Measurements from ENCODE around the gene ANKRD37.

DNA sequence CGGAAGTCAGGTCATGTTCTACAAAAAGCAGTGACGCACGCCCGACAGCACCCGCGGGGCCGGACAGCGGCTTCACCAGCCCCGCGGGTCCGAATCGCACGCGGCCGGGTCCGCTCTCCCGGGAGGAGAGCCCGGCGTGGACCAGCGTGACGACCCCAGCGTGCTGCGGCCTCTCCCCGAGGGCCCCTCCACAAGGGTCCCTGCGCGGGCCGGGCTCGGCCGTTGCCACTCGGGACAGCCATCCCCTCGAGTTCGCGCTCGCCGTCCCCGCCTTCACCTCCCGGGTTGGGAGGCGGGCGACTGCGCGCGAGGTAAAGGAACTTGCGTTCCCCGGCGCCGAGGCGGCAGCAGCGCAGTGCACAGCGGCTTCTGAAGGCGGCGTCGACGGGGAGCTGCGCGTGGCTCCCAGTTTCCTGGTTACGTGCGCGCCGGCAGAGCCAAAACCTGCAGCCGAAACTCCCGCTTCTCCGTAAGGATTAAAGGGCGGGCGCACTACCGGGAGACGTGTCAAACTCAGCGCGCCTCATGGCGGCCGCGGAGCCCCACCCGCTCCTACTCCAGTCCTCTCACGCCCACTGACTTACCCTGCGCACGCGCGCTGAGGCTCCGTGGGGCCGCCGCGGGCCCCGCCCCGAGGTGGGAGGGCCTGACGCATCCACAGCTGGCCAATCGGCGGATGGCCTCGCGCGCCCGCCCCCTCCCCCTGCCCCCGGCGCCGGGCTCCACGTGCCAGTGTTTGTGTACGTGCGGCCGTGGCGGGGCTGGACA is 501 bp upstream of the ANKRD37 start:
- TF ChIP-seq, protein P1, sequence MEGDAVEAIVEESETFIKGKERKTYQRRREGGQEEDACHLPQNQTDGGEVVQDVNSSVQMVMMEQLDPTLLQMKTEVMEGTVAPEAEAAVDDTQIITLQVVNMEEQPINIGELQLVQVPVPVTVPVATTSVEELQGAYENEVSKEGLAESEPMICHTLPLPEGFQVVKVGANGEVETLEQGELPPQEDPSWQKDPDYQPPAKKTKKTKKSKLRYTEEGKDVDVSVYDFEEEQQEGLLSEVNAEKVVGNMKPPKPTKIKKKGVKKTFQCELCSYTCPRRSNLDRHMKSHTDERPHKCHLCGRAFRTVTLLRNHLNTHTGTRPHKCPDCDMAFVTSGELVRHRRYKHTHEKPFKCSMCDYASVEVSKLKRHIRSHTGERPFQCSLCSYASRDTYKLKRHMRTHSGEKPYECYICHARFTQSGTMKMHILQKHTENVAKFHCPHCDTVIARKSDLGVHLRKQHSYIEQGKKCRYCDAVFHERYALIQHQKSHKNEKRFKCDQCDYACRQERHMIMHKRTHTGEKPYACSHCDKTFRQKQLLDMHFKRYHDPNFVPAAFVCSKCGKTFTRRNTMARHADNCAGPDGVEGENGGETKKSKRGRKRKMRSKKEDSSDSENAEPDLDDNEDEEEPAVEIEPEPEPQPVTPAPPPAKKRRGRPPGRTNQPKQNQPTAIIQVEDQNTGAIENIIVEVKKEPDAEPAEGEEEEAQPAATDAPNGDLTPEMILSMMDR (IDR thresholded peaks at IDR 0.05) = no peak
- TF ChIP-seq POLR2AphosphoS5 (IDR thresholded peaks at IDR 0.05; ENCODE audit: low read depth, low read length) (peak; percentile 61; the same call in 1 of the 2 replicates), SIN3A (IDR thresholded peaks at IDR 0.05; ENCODE audit: borderline replicate concordance, insufficient read depth, low read depth, low read length) (peak; percentile 89; the same call in 1 of the 2 replicates)
- TF ChIP-seq, protein P2, sequence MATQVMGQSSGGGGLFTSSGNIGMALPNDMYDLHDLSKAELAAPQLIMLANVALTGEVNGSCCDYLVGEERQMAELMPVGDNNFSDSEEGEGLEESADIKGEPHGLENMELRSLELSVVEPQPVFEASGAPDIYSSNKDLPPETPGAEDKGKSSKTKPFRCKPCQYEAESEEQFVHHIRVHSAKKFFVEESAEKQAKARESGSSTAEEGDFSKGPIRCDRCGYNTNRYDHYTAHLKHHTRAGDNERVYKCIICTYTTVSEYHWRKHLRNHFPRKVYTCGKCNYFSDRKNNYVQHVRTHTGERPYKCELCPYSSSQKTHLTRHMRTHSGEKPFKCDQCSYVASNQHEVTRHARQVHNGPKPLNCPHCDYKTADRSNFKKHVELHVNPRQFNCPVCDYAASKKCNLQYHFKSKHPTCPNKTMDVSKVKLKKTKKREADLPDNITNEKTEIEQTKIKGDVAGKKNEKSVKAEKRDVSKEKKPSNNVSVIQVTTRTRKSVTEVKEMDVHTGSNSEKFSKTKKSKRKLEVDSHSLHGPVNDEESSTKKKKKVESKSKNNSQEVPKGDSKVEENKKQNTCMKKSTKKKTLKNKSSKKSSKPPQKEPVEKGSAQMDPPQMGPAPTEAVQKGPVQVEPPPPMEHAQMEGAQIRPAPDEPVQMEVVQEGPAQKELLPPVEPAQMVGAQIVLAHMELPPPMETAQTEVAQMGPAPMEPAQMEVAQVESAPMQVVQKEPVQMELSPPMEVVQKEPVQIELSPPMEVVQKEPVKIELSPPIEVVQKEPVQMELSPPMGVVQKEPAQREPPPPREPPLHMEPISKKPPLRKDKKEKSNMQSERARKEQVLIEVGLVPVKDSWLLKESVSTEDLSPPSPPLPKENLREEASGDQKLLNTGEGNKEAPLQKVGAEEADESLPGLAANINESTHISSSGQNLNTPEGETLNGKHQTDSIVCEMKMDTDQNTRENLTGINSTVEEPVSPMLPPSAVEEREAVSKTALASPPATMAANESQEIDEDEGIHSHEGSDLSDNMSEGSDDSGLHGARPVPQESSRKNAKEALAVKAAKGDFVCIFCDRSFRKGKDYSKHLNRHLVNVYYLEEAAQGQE (IDR thresholded peaks at IDR 0.05; ENCODE audit: insufficient read depth in 1 of 2, low read depth in 2 of 2, low read length in 1 of 2) = peak; percentile 53 to 58; a peak in 3 of 4 replicates

Measured in Panc1 (cell line).